Ureter (tissue), 1 donor: ENCODE results near the gene ENC1. TPM values are rescaled to one million over a fixed set of nuclear protein-coding genes. Genes with fewer than 3 reads are reported as not detected.
"Not testable (repeated sequence)": the region's sequence is repeated elsewhere in the genome, so short reads cannot be mapped to it uniquely, and the experiment has no call there.

Experiments
- DNase-seq: peaks from one replicate; pipeline ENCODE4 v3.0.0-alpha.2; 2020; ENCODE audit warnings: low spot score
- total RNA-seq: library from RNA; stranded (reverse); gene quantifications from one replicate; pipeline ENCODE4 v1.2.4, GENCODE V29; 2023
- donor health status: DM: yes; HTN: yes; CAD: no.

ENC1 gene, protein sequence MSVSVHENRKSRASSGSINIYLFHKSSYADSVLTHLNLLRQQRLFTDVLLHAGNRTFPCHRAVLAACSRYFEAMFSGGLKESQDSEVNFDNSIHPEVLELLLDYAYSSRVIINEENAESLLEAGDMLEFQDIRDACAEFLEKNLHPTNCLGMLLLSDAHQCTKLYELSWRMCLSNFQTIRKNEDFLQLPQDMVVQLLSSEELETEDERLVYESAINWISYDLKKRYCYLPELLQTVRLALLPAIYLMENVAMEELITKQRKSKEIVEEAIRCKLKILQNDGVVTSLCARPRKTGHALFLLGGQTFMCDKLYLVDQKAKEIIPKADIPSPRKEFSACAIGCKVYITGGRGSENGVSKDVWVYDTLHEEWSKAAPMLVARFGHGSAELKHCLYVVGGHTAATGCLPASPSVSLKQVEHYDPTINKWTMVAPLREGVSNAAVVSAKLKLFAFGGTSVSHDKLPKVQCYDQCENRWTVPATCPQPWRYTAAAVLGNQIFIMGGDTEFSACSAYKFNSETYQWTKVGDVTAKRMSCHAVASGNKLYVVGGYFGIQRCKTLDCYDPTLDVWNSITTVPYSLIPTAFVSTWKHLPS
- 48.5 TPM for total RNA-seq

DNA sequence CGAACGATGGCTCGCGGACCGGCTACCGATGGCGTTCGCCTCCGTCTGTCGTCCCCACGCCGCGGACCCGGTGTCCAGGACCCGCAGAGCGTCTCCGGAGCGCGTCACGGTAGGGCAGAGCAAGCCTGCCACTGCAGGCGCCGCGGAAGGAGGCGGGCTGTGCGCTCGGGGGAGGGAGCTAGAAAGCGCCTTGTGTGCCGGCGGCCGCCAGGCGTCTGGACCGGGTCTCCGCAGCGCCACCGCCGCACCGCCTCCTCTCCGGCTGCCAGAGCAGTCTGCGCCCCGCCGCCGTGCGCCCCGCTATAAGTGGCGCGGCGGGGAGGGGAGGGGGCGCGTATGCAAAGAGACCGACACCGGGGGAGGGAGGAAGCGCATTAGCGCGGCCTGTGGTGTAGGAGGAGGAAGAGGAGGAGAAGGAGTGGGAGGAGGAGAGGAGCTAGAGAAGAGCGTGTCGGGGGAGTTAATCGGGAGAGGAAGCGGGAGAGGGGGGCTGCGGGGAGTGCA, at the start of gene ENC1:
ENC1 (minus strand) TSS at position 279 of the 504 bp plus-strand sequence. CDS start 4,243 bp downstream, outside the sequence.
- DNase-seq, result peak; percentile 87

GRCh38 chr5:74686962-74687751, 46.6 kb upstream of the ENC1 start:
- DNase-seq, result no peak

DNA sequence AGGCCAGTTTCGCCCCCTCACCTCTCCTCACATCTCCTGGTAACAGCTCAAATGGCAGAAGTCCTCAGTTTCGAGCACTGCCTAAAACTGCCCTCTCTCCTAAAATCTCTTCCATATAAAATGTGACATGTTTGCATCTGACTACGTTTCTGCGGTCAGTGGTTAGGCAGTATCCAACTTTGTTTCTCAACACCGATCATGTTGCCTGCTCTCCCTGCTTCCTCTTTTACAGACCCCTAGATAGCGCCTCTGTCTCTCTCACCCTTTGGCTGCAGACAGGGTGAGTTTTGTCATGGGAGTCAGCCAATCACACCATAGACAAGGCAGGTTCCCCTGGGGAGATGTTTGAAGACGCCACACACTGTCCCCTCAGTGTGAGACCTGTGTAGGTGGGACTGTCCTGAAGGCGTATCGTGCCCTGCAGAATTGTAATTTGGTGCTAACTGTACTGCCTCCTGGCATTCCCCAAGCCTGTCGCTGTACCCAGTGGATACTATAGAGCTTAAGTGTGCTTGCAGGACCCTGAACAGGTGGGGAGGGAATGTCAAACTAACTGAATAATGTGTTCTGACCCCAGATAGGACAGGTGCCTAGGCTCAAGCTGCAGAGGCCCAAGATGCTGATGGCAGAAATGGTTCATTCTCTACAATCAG, 45.6 kb upstream of the ENC1 start:
- no peak for DNase-seq

DNA sequence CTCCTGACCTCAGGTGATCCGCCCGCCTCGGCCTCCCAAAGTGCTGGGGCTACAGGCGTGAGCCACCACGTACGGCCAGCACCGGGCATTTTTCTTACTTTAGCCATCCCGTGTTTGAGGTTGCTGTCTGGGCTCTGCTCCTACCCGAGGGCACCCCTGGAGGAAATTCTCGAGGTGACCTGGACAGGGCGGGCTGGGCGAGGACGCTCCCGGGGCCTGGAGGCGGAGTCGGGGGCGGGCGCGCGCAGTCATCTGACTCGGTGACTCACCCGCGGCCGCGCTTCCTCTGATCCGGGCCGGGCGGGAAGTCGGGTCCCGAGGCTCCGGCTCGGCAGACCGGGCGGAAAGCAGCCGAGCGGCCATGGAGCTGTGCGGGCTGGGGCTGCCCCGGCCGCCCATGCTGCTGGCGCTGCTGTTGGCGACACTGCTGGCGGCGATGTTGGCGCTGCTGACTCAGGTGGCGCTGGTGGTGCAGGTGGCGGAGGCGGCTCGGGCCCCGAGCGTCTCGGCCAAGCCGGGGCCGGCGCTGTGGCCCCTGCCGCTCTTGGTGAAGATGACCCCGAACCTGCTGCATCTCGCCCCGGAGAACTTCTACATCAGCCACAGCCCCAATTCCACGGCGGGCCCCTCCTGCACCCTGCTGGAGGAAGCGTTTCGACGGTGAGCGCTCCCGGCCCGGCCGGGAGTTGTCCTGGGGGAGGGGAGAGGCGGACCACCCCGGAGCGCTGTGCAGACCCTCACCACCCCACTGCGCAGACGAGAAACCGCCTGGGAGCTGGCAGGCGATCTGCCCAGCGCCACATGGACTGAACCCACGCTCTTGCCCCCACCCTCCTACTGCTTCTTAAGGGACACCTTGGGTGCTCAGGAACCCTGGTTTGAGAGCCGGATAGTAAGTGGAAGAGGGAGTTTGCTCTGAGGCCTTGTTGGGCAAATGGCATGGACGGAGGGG, 44.6 kb upstream of the ENC1 start, which contains the start of gene HEXB:
HEXB (plus strand) TSS at position 334 of the 952 bp plus-strand sequence; CDS start at position 362, 28 bp downstream.
- DNase-seq, result peak; percentile 93

DNA sequence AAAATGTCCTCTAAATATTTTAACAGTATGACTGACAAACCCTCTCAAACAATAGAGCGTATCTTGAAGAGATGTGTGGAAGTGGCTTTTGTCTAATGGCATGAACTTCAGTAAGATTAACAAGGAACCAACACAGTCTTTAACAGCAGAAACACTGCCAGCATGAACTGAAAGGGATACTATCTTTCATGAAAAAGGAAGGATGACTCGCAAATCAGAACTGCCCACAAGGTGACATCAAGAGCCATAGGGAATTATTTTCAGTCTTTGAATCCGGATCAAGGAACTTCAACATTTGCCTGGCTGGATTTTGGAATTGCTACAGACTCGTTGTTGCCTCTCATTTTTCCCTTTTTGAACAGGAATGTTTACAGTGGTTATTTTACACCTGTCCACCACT, 39.4 kb upstream of the ENC1 start:
- DNase-seq, result no peak

DNA sequence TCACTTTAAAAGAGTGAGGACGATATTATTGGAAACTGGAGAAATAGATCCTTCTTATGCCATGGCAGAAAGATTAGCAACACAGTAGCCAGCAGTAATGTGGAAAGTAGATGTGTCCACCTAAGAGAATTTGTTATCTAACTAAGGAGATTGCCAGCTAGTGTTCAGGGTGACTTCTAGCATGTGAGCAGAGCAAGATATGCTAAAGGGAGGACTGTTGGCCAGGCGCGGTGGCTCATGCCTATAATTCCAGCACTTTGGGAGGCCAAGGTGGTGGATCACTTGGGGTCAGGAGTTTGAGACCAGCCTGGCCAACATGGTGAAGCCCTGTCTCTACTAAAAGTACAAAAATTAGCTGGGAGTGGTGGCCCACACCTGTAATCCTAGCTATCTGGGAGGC, 38.8 kb upstream of the ENC1 start:
- not testable (repeated sequence) for DNase-seq

- not testable (repeated sequence) for DNase-seq
These were observed 37.6 kb upstream of the ENC1 start for GRCh38 chr5:74678123-74678522.

- DNase-seq, result not testable (repeated sequence)
These were observed 35.9 kb upstream of the ENC1 start for GRCh38 chr5:74676466-74676865.

- DNase-seq, result no peak
These were observed 32.7 kb upstream of the ENC1 start for GRCh38 chr5:74673011-74673790.

DNA sequence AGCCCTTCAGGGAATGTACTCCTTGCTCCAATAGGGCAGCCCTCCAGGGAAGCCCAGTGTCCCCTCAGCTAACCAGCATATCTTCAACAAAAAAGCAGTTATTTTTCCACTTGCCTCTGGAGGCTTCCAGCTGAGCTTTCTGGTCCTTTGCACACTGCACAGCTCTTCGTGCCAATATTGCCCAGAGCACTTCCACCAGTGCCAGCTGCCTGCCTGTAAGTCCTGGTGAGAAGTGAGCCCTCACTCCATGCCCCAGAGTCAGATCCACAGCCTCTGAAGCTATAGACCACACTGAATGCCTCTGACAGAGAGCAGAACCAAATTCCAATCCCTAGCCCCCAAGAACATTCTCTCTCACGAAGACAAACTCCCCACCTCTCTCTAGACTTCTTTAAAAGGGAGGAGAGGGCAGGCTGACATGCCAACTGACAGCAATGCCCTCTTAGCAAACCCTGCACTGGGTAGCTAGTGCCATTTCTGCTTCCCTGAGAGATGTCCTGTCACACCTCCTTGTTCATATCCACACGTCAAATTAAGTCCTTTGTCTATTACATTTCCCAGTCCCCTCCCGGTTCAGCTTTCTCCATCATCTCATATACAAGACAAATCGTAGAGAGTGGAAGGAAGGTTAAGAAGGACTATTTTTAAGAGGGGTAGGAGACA, 31.8 kb upstream of the ENC1 start:
- DNase-seq, result no peak

GRCh38 chr5:74670396-74671038, 30.0 kb upstream of the ENC1 start:
- DNase-seq, result no peak

DNA sequence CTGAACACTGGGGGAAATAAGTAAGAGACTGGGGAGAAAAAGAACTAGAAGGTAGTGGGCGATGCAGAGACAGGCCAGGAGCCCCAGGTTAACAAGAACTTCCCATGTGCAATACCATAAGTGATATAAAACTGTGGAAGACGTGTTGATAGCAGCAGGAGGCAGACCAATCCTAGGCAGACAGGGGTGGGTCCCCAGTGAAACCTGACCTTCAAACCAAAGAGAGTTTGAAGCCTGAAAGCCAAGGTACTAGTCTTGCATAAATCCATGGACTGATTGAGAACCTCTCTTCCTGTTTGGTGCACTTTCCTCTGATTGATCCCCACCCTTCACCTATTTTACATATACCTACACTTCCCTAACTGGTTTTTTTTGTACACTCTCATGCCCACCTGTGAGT, 29.3 kb upstream of the ENC1 start:
- DNase-seq, result no peak

DNA sequence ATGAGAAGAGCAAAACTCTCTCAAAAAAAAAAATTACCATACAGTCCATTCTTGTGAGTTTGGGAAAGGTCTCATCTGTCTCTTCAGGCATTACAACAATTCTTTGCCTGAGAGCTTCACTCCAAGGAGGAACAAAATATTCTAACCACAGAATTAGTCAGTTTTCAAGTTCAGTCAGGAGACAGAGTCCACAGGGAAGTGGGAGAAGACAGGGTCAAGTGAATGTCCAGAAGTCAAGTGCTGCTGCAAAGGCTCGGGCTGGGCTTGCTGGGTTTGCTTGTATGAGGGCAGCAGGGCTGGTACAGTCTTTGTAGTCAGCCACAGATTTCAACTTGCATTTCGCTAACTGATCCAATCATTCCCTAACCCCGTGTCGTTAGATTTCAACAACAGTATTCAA, 26.9 kb upstream of the ENC1 start:
- no peak for DNase-seq

GRCh38 chr5:74665816-74666215, 25.3 kb upstream of the ENC1 start:
- no peak for DNase-seq

GRCh38 chr5:74665273-74665672, 24.7 kb upstream of the ENC1 start:
- no peak for DNase-seq

- DNase-seq, result no peak
These were observed 24.0 kb upstream of the ENC1 start for GRCh38 chr5:74664551-74664950.

DNA sequence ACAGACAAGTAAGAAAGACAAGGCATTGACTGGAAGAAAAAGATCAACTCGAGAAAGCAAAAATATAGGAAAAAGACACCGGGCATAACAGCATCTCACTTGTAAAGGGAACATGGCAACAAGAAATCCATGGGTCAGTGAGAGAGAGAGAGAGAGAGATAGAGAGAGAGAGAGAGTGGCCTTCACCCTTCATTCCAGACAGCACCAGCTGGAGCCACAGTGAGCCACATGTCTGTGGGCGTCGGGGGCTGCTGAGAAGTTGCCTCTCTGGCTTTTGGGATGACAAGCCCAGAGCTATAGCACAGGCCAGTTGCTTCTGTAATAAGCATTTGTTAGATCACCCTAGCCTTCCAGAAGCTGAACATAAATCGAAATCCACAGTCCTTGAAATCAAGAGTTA, 20.3 kb upstream of the ENC1 start:
- no peak for DNase-seq

GRCh38 chr5:74660140-74660539, 19.6 kb upstream of the ENC1 start:
- no peak for DNase-seq

- DNase-seq, result no peak
These were observed 18.6 kb upstream of the ENC1 start for GRCh38 chr5:74659172-74659571.
